ENCODE data around the gene DOCK2. TPM values are rescaled to one million over a fixed set of nuclear protein-coding genes. Genes with fewer than 3 reads are reported as not detected.

Gene DOCK2
- total RNA-seq, 4 donors from 2014 or later, result 2.3 to 11.2 (median 3.2) TPM

GRCh38 chr5:170110403-170111087 is 473.5 kb downstream of the DOCK2 start:
- Histone ChIP-seq H3K4me1 (no peaks in the 10 kb centered on the region), H3K27me3 (peaks cover 4% of the 10 kb centered on the region), H3K36me3 (no peaks in the 10 kb centered on the region), H3K9me3 (peaks cover 3% of the 10 kb centered on the region), H3K27ac (no peak overlapping the region), H3K4me3 (no peak overlapping the region)
- DNase-seq (ENCODE audit: low spot score in 2 of 2), result no peak
- TF ChIP-seq CTCF (IDR thresholded peaks at IDR 0.05), result no peak
- no peak for TF ChIP-seq POLR2A (IDR thresholded peaks at IDR 0.05)
- TF ChIP-seq POLR2AphosphoS5 (IDR thresholded peaks at IDR 0.05), result no peak
- TF ChIP-seq EP300 (IDR thresholded peaks at IDR 0.05), result no peak
- WGBS, result 71% methylated on average over 3 of the region's 3 CpGs

GRCh38 chr5:170111088-170111785 is 474.2 kb downstream of the DOCK2 start:
- Histone ChIP-seq H3K9me3 (peaks cover 3% of the 10 kb centered on the region), H3K27ac (no peak overlapping the region), H3K36me3 (no peaks in the 10 kb centered on the region), H3K4me1 (no peaks in the 10 kb centered on the region), H3K4me3 (no peak overlapping the region), H3K27me3 (no peaks in the 10 kb centered on the region)
- TF ChIP-seq CTCF (IDR thresholded peaks at IDR 0.05) (no peak), EP300 (IDR thresholded peaks at IDR 0.05) (no peak), POLR2AphosphoS5 (IDR thresholded peaks at IDR 0.05) (no peak), POLR2A (IDR thresholded peaks at IDR 0.05) (no peak)
- DNase-seq (ENCODE audit: low spot score in 2 of 2), result no peak
- WGBS, result 56% methylated on average over 8 of the region's 8 CpGs

GRCh38 chr5:170112876-170113521 is 475.9 kb downstream of the DOCK2 start:
- Histone ChIP-seq H3K4me3 (no peak overlapping the region), H3K27me3 (no peaks in the 10 kb centered on the region), H3K9me3 (peaks cover 3% of the 10 kb centered on the region), H3K36me3 (no peaks in the 10 kb centered on the region), H3K4me1 (no peaks in the 10 kb centered on the region), H3K27ac (no peak overlapping the region)
- WGBS, result 64% methylated on average over 6 of the region's 6 CpGs
- no peak for DNase-seq (ENCODE audit: low spot score in 2 of 2)
- TF ChIP-seq EP300 (IDR thresholded peaks at IDR 0.05) (no peak), CTCF (IDR thresholded peaks at IDR 0.05) (no peak), POLR2AphosphoS5 (IDR thresholded peaks at IDR 0.05) (no peak), POLR2A (IDR thresholded peaks at IDR 0.05) (no peak)

GRCh38 chr5:170113522-170113900 is 476.4 kb downstream of the DOCK2 start:
- DNase-seq (ENCODE audit: low spot score in 2 of 2), result no peak
- no peaks in the 10 kb centered on the region for H3K4me1 ChIP-seq
- 70% methylated on average over 3 of the region's 3 CpGs for WGBS
- peaks cover 3% of the 10 kb centered on the region for H3K9me3 ChIP-seq
- no peak overlapping the region for H3K4me3 ChIP-seq
- H3K27me3 ChIP-seq, result no peaks in the 10 kb centered on the region
- H3K27ac ChIP-seq, result no peak overlapping the region
- TF ChIP-seq POLR2AphosphoS5 (IDR thresholded peaks at IDR 0.05), result no peak
- no peak for TF ChIP-seq POLR2A (IDR thresholded peaks at IDR 0.05)
- no peak for TF ChIP-seq EP300 (IDR thresholded peaks at IDR 0.05)
- no peak for TF ChIP-seq CTCF (IDR thresholded peaks at IDR 0.05)
- H3K36me3 ChIP-seq, result no peaks in the 10 kb centered on the region

GRCh38 chr5:170114271-170114670 is 477.2 kb downstream of the DOCK2 start:
- Histone ChIP-seq H3K27ac (no peak overlapping the region), H3K36me3 (no peaks in the 10 kb centered on the region), H3K4me3 (no peak overlapping the region), H3K27me3 (no peaks in the 10 kb centered on the region), H3K9me3 (peaks cover 3% of the 10 kb centered on the region), H3K4me1 (no peaks in the 10 kb centered on the region)
- WGBS, result 91% methylated on average over 7 of the region's 7 CpGs
- no peak for DNase-seq (ENCODE audit: low spot score in 2 of 2)
- no peak for TF ChIP-seq POLR2AphosphoS5 (IDR thresholded peaks at IDR 0.05)
- TF ChIP-seq POLR2A (IDR thresholded peaks at IDR 0.05), result no peak
- no peak for TF ChIP-seq EP300 (IDR thresholded peaks at IDR 0.05)
- TF ChIP-seq CTCF (IDR thresholded peaks at IDR 0.05), result no peak
